Smooth muscle cell (in vitro differentiated cells): Measurements from ENCODE around the gene PCTP. TPM values are rescaled to one million over a fixed set of nuclear protein-coding genes. Genes with fewer than 3 reads are reported as not detected.

ENCODE experiments used
- DNase-seq: peaks from one replicate; lab custom pipeline; 2025; ENCODE audit not compliant: unreplicated experiment; lab: John Stamatoyannopoulos, UW
- H2AFZ ChIP-seq: fragments of 200-600 bp; sonication (generic); 2 replicates; pipeline ENCODE4 v1.6.0; 2016; ENCODE audit warnings: antibody characterized with exemption, low read depth, mild to moderate bottlenecking
- H3F3A ChIP-seq: fragments of 200-600 bp; sonication (generic); 2 replicates; pipeline ENCODE4 v1.6.0; 2017; ENCODE audit warnings: antibody characterized with exemption, low read depth
- H3K27ac ChIP-seq: fragments of 200-600 bp; sonication (generic); 2 replicates; pipeline ENCODE4 v1.5.1; 2016; ENCODE audit warnings: low read depth, mild to moderate bottlenecking
- H3K27me3 ChIP-seq: fragments of 200-600 bp; sonication (generic); 2 replicates; pipeline ENCODE4 v1.6.1; 2016; ENCODE audit warnings: low read depth, mild to moderate bottlenecking
- H3K36me3 ChIP-seq: fragments of 200-600 bp; sonication (generic); 2 replicates; pipeline ENCODE4 v1.5.1; 2016; ENCODE audit warnings: low read depth
- H3K4me1 ChIP-seq: fragments of 200-600 bp; sonication (generic); 2 replicates; pipeline ENCODE4 v1.5.1; 2016; ENCODE audit warnings: low read depth
- H3K4me2 ChIP-seq: fragments of 200-600 bp; sonication (generic); 2 replicates; pipeline ENCODE4 v1.6.0; 2016; ENCODE audit warnings: mild to moderate bottlenecking
- H3K4me3 ChIP-seq: fragments of 200-600 bp; sonication (generic); 2 replicates; pipeline ENCODE4 v1.5.1; 2016; ENCODE audit warnings: mild to moderate bottlenecking
- H3K79me2 ChIP-seq: fragments of 200-600 bp; sonication (generic); 2 replicates; pipeline ENCODE4 v1.6.0; 2016; ENCODE audit warnings: low read depth, mild to moderate bottlenecking
- H3K9ac ChIP-seq: fragments of 200-600 bp; sonication (generic); 2 replicates; pipeline ENCODE4 v1.6.0; 2016; ENCODE audit warnings: low read depth
- H3K9me3 ChIP-seq: fragments of 200-600 bp; sonication (generic); replicated peaks from 2 replicates; pipeline ENCODE4 v1.5.1; 2016; ENCODE audit warnings: low read depth
- H4K20me1 ChIP-seq: fragments of 200-600 bp; sonication (generic); 2 replicates; pipeline ENCODE4 v1.6.0; 2016; ENCODE audit warnings: low read depth
- WGBS: methylation state at CpG from one replicate; pipeline ENCODE4 v1.1.7; 2016; ENCODE audit warnings: low lambda C conversion rate; 5-methylcytosine and 5-hydroxymethylcytosine counted together
- polyA plus RNA-seq: library from polyadenylated mRNA; unstranded; fragments of >200 nt; fragmentation: Nextera tagmentation; extraction: Ambion mirVana; gene quantifications from 2 replicates; pipeline ENCODE4 v1.2.1, GENCODE V29; 2016
- total RNA-seq: library from RNA; depleted of rRNA; stranded (reverse); fragments of >200 nt; gene quantifications from 2 replicates; pipeline ENCODE4 v1.2.3, GENCODE V29; 2014
- TF ChIP-seq, protein P1 (sequence below): fragments of 200-600 bp; sonication (generic); IDR thresholded peaks from 2 replicates; pipeline ENCODE4 v1.5.1; 2017; ENCODE audit warnings: borderline replicate concordance, mild to moderate bottlenecking, antibody characterized with exemption; ENCODE audit not compliant: insufficient read depth, poor library complexity, severe bottlenecking

The PCTP gene
- total and polyA plus RNA-seq, 2 experiments from 2014 or later, result 14.4 to 15.1 TPM

DNA sequence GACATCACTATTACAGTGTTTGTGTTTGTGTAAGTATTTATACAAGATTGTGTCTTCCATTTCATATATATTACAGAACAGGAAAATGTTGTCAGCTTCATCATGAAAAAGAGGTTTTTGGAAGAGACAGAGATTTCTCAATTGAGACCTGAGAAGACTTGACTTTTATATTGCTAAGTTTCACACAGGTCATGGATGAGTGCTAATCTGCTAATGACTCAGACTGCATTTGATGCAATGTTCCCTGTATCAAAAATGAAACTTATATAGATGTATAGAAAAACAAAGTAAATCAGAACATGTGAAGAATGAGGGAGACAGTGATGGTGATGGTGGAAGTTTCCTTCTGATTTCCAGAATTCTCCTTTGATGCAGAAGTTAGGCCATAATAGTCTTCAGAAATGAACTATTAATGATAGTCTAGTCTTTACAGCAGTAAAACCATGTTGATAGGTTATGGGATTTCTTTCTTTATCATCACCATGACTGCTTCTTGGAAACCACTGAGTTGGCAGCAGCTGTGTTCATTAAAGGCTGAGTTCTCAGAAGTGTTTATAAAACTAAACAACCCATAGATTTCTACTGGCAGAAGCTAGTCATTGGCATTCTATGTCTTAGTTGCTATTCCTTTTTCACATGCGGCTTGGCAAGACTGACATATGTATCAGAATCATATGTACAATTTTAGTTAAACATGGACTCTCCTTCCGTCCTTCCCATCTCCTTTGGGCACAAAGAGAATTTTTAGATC is 56.1 kb downstream of the PCTP start:
- Histone ChIP-seq H3K4me3 (no peak overlapping the region), H4K20me1 (no peaks in the 10 kb centered on the region), H3K9me3 (no peaks in the 10 kb centered on the region), H3K27me3 (no peaks in the 10 kb centered on the region), H3K79me2 (no peaks in the 10 kb centered on the region), H3K4me2 (no peak overlapping the region), H3F3A (no peaks in the 10 kb centered on the region), H3K36me3 (no peaks in the 10 kb centered on the region), H3K27ac (no peak overlapping the region), H2AFZ (no peak overlapping the region), H3K9ac (no peak overlapping the region), H3K4me1 (no peaks in the 10 kb centered on the region)
- TF ChIP-seq, protein P1, sequence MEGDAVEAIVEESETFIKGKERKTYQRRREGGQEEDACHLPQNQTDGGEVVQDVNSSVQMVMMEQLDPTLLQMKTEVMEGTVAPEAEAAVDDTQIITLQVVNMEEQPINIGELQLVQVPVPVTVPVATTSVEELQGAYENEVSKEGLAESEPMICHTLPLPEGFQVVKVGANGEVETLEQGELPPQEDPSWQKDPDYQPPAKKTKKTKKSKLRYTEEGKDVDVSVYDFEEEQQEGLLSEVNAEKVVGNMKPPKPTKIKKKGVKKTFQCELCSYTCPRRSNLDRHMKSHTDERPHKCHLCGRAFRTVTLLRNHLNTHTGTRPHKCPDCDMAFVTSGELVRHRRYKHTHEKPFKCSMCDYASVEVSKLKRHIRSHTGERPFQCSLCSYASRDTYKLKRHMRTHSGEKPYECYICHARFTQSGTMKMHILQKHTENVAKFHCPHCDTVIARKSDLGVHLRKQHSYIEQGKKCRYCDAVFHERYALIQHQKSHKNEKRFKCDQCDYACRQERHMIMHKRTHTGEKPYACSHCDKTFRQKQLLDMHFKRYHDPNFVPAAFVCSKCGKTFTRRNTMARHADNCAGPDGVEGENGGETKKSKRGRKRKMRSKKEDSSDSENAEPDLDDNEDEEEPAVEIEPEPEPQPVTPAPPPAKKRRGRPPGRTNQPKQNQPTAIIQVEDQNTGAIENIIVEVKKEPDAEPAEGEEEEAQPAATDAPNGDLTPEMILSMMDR, result no peak
- no peak for DNase-seq
- 89% methylated on average over 2 of the region's 2 CpGs for WGBS

DNA sequence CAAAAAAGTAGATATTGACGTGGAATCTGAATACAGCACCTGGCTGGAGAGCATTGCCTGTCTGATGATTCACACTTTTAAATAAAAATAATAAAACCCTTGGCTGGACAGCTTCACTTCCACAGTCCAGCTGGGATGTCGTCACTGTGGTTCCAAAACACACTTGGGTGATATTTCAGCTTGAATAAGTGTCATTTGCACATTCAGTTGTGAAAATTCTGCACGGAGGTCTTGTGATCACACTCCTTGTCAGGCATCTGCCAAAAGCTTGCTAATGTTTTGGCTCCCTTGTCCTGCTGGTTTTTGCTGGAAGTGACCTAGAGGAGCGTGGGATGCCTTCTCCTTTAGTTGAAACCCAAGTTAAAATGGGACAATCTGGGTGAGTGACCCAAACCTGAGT is 60.7 kb downstream of the PCTP start:
- H3K4me2 ChIP-seq, result no peak overlapping the region
- H3K9ac ChIP-seq, result no peak overlapping the region
- DNase-seq, result no peak
- no peak overlapping the region for H2AFZ ChIP-seq
- H3F3A ChIP-seq, result no peaks in the 10 kb centered on the region
- 92% methylated on average over 4 of the region's 4 CpGs for WGBS
- no peaks in the 10 kb centered on the region for H3K4me1 ChIP-seq
- TF ChIP-seq, protein P1, result no peak
- no peaks in the 10 kb centered on the region for H3K79me2 ChIP-seq
- H3K27me3 ChIP-seq, result no peaks in the 10 kb centered on the region
- no peaks in the 10 kb centered on the region for H3K9me3 ChIP-seq
- no peak overlapping the region for H3K4me3 ChIP-seq
- no peaks in the 10 kb centered on the region for H4K20me1 ChIP-seq
- H3K27ac ChIP-seq, result no peak overlapping the region
- H3K36me3 ChIP-seq, result no peaks in the 10 kb centered on the region

DNA sequence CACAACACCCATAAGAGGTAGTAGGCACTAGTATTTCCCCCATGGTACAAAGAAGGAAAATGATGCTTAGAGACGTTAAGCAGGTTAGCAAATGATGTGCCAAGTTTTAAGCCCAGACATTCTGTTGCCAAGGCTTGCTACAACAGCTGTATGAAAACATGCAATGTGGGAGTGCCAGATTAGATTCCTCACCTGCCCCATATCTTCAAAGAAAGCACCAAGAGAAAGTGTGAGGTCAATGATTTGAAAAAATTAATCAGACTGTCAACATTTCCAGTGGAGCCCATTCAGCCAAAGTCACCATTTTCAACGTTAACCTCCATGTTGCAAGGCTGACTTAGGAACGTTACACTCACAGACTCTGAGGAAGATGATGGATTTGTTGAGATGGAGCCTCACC is 61.5 kb downstream of the PCTP start:
- Histone ChIP-seq H3K4me1 (no peaks in the 10 kb centered on the region), H3F3A (no peaks in the 10 kb centered on the region), H3K36me3 (no peaks in the 10 kb centered on the region), H3K27me3 (no peaks in the 10 kb centered on the region), H3K79me2 (no peaks in the 10 kb centered on the region), H3K4me2 (no peak overlapping the region), H3K9me3 (no peaks in the 10 kb centered on the region), H3K27ac (no peak overlapping the region), H2AFZ (no peak overlapping the region), H3K4me3 (no peak overlapping the region), H4K20me1 (no peaks in the 10 kb centered on the region), H3K9ac (no peak overlapping the region)
- TF ChIP-seq, protein P1, result no peak
- 88% methylated on average over 3 of the region's 3 CpGs for WGBS
- DNase-seq, result no peak

- Histone ChIP-seq H3K4me1 (no peaks in the 10 kb centered on the region), H3F3A (no peaks in the 10 kb centered on the region), H3K36me3 (no peaks in the 10 kb centered on the region), H3K4me2 (no peak overlapping the region), H3K9ac (no peak overlapping the region), H3K4me3 (no peak overlapping the region), H3K79me2 (no peaks in the 10 kb centered on the region), H3K27ac (no peak overlapping the region), H4K20me1 (no peaks in the 10 kb centered on the region), H3K27me3 (no peaks in the 10 kb centered on the region), H2AFZ (no peak overlapping the region), H3K9me3 (no peaks in the 10 kb centered on the region)
- 92% methylated on average over 3 of the region's 3 CpGs for WGBS
- no peak for DNase-seq
- TF ChIP-seq, protein P1, result no peak
Observed at GRCh38 chr17:55813944-55814343, 63.1 kb downstream of the PCTP start.
